ENCODE measurements around the gene PRKCG.
"Not testable (repeated sequence)": the region's sequence is repeated elsewhere in the genome, so short reads cannot be mapped to it uniquely, and the experiment has no call there.

The PRKCG gene

DNA sequence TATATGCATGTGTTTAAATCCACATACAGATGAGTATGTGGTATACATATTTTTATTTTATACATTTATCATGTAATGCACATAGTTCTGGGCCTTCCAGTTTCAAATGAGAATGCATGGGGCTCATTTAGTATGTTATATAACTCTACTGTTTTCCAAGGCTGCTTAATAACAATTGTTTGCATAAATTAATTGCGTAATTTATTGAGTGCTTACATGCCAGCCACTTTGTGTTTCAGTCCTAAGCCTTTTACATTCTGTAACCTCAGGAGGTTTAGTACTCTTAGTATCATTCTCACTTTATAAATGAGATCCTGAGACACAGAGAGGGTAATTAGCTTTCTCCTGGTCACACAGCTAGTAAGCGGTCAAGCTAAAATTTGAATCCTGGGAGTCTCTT, 64.0 kb downstream of the PRKCG start:
- no peak for DNase-seq

DNA sequence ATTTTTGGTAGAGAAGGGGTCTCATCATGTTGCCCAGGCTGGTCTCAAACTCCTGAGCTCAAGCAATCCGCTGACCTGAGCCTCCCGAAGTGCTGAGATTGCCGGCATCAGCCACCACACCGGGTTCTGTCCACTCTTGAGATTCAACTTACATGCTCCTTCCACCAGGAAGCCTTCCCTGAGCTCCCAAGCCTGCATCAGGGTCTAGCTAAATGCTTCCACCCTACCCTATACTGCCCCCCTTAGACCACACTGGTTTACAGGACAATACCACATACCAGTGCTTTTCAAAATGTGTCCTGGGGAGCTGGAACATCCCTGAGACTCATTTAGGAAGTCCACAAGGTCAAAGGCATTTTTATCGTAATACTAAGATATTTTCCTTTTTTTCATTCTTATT, 65.6 kb downstream of the PRKCG start:
- no peak for DNase-seq

- DNase-seq: not testable (repeated sequence)
These were observed 66.6 kb downstream of the PRKCG start for GRCh38 chr19:53948611-53949010.

DNA sequence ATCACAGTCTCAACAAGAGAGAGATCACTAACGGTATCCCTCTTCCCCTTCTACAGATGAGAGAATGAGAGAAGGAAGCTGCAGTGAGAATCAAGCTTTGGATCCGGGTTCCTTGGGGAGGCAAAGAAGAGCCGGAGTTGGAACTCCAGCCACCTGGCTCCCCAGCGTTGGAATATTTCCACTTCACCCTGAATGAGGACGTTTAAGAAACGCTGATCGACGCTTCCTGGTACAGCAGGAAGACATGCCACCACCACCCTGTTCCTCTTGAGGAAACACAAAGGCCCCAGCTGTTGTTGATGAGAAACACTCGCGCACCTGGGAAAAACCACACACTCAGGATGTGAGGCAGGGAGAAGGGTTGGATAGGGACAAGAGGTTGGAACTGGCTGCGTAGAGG, 69.4 kb downstream of the PRKCG start:
- no peak for DNase-seq

- DNase-seq: no peak
These were observed 70.0 kb downstream of the PRKCG start for GRCh38 chr19:53951947-53952346.

DNA sequence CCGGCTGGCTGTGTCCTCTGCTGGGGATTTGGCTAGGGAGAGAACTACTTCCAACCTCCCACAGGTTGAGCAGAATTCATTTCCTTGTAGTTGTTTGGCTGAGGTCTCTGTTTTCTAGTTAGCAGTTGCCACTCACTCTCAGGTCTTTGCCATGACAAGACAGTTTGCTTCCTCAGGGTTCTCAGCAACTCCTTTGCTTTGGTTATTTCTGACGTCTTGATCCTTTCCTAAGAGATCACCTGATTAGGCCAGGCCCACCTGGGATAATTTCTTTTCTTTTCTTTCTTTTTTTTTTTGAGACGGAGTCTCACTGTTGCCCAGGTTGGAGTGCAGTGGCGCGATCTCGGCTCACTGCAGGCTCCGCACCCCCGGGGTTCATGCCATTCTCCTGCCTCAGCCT, 71.4 kb downstream of the PRKCG start:
- DNase-seq: no peak

Data from stimulated activated CD4-positive, alpha-beta T cell treated with anti-CD3 and anti-CD28 coated beads, Interleukin-4, amount 100 ng/mL, for 4 hours (primary cell).